Colon (tissue), 2 donors: ENCODE measurements around the gene CASTOR1.

Experiments
- FAIRE-seq: peaks from 2 replicates; lab custom pipeline; 2012; peaks lifted over from hg19 to GRCh38; lab: Jason Lieb, UNC
- donor health status: control.
- donor health status: control.

CASTOR1 gene

DNA sequence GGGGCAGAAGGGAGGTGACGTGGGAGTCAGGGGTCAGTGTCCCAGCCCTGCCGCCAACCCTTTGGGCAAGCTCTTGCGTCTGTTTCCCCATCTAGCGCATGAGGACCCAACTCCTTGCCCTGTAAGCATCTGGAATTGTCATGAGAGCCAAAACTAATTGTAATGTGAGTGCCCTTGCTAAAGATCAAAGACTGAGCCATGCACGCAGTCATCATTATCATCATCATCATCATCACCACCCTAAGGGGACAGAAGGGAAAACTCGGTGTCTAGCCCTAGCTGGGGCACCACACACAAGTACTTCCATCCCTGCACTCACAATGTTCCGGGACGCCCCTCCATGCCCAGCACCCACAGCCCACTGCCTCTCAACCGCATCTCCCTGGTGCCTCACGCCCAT is 45.2 kb downstream of the CASTOR1 start:
- no peak for FAIRE-seq

- no peak for FAIRE-seq
These were observed 45.6 kb downstream of the CASTOR1 start for GRCh38 chr22:30243661-30244060.

GRCh38 chr22:30241576-30242371 is 47.5 kb downstream of the CASTOR1 start:
- FAIRE-seq: no peak

- no peak for FAIRE-seq
These were observed 48.5 kb downstream of the CASTOR1 start for GRCh38 chr22:30240541-30241417.

DNA sequence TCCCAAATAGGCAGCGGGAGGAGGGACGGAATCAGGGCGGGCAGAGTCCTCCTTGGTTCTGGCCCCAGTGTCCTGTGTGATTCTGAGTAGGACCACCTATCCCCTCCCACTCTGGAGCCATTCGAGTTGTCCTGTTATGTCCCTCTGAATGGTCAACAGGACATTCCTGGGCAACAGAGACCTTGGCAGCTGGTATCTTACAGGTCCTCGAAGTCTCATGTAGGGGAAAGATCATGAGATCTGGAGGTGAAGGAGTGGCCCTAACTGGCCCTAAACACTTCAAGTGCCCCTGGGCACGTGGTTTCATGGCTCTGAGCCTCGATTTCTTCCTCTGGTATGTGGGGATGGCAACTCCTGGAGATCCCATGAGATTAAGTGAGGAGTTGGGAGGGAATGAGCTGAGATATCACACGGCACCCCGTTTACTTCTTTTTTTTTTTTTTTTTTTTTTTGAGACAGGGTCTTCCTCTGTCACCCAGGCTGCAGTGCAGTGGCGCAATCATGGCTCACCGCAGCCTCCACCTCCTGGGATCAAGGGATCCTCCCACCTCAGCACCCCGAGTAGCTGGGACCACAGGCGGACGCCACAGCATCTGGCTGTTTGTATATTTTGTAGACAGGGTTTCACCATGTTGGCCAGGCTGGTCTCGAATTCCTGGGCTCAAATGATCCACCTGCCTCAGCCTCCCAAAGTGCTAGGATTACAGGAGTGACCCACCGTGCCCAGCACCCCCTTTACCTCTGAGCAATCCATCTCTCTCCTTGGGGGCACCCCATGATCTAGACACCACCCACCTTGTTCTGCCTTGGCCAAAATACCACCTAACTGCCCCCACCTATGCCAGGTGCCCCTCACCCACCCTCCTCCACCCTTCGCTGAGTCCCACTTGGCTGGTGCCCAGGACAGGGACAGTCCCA is 49.6 kb downstream of the CASTOR1 start:
- FAIRE-seq: no peak

GRCh38 chr22:30238661-30239487 is 50.4 kb downstream of the CASTOR1 start:
- no peak for FAIRE-seq

GRCh38 chr22:30238136-30238535 is 51.2 kb downstream of the CASTOR1 start:
- FAIRE-seq: no peak

- no peak for FAIRE-seq
These were observed 52.4 kb downstream of the CASTOR1 start for GRCh38 chr22:30236875-30237274.

GRCh38 chr22:30235687-30236170 is 53.6 kb downstream of the CASTOR1 start:
- no peak for FAIRE-seq
